H1 (cell line): Measurements from ENCODE around the gene RNF149. TPM values are rescaled to one million over a fixed set of nuclear protein-coding genes. Genes with fewer than 3 reads are reported as not detected.

Source experiments
- CTCF ChIA-PET: fragments of 300-600 bp; sonication (Branson Sonifier 250); formaldehyde crosslinking; loops from one replicate; lab custom pipeline; 2021; ENCODE audit not compliant: partially characterized antibody; lab: Charles Lee
- POLR2A ChIA-PET: fragments of 300-600 bp; sonication (Branson Sonifier 250); formaldehyde crosslinking; loops from one replicate; lab custom pipeline; 2021; ENCODE audit warnings: inconsistent platforms; ENCODE audit not compliant: partially characterized antibody; lab: Charles Lee
- DNase-seq, 2 experiments: peaks; one replicate each; pipeline versions ENCODE4 v3.0.0 to v3.0.0-alpha.2; 2010 to 2022; ENCODE audit warnings: low spot score in 2 of 2, low read depth in 1 of 2, mixed read lengths in 1 of 2
- FAIRE-seq: peaks from 2 replicates; lab custom pipeline; 2011; peaks lifted over from hg19 to GRCh38; lab: Jason Lieb, UNC
- H2AFZ ChIP-seq: 2 replicates; pipeline ENCODE4 v1.8.1; 2012; ENCODE audit warnings: low read length, inconsistent platforms
- H2AK5ac ChIP-seq: 2 replicates; pipeline ENCODE4 v1.6.1; 2013; ENCODE audit warnings: low read depth, low read length
- H2BK120ac ChIP-seq: replicated peaks from 2 replicates; pipeline ENCODE3; 2013; ENCODE audit warnings: low read depth, low read length, inconsistent platforms
- H2BK12ac ChIP-seq: 2 replicates; pipeline ENCODE4 v1.6.1; 2013; ENCODE audit warnings: low read depth, low read length
- H2BK15ac ChIP-seq: 2 replicates; pipeline ENCODE4 v1.6.1; 2013; ENCODE audit warnings: low read length
- H2BK20ac ChIP-seq: 2 replicates; pipeline ENCODE4 v1.6.1; 2013; ENCODE audit warnings: low read length
- H2BK5ac ChIP-seq: 2 replicates; pipeline ENCODE4 v1.6.1; 2013; ENCODE audit warnings: low read depth, low read length
- H3K14ac ChIP-seq: 2 replicates; pipeline ENCODE4 v1.6.1; 2013; ENCODE audit warnings: inconsistent platforms; ENCODE audit not compliant: insufficient read length
- H3K18ac ChIP-seq: 2 replicates; pipeline ENCODE4 v1.6.1; 2013; ENCODE audit warnings: low read length; ENCODE audit errors: extremely low read depth
- H3K23ac ChIP-seq: 2 replicates; pipeline ENCODE4 v1.6.1; 2013; ENCODE audit warnings: inconsistent platforms; ENCODE audit not compliant: insufficient read length
- H3K23me2 ChIP-seq: 2 replicates; pipeline ENCODE4 v1.6.1; 2013; ENCODE audit warnings: low read depth, low read length
- H3K27ac ChIP-seq: 2 replicates; pipeline ENCODE4 v1.6.1; 2011; ENCODE audit warnings: low read depth, low read length, inconsistent platforms
- H3K27me3 ChIP-seq, 4 experiments: replicated peaks in 1 of 4; 1 replicate in 1 of 4; 2 replicates in 3 of 4; pipeline versions ENCODE4 v1.6.1 to v1.8.1; 2011 to 2013; ENCODE audit warnings: low read length in 3 of 4, mild to moderate bottlenecking in 3 of 4, inconsistent platforms in 2 of 4, mixed read lengths in 2 of 4, moderate library complexity in 1 of 4; ENCODE audit not compliant: control insufficient read depth in 3 of 4, insufficient read depth in 3 of 4; ENCODE audit errors: extremely low read depth in 1 of 4
- H3K36me3 ChIP-seq, 4 experiments: 2 replicates each; pipeline versions ENCODE4 v1.6.1 to v1.8.1; 2011 to 2013; ENCODE audit warnings: mild to moderate bottlenecking in 4 of 4, low read length in 3 of 4, moderate library complexity in 2 of 4, control low read depth in 1 of 4, inconsistent platforms in 1 of 4; ENCODE audit not compliant: insufficient read depth in 4 of 4, control insufficient read depth in 2 of 4
- H3K4ac ChIP-seq: replicated peaks from 2 replicates; pipeline ENCODE3; 2013; ENCODE audit warnings: low read length, low read depth, mixed read lengths, inconsistent platforms; ENCODE audit not compliant: insufficient read length
- H3K4me1 ChIP-seq, 4 experiments: replicated peaks in 1 of 4; 1 replicate in 1 of 4; 2 replicates in 3 of 4; pipeline versions ENCODE4 v1.6.1 to v1.8.1; 2011 to 2013; ENCODE audit warnings: low read length in 3 of 4, inconsistent platforms in 2 of 4, mixed read lengths in 1 of 4; ENCODE audit not compliant: insufficient read depth in 4 of 4, control insufficient read depth in 3 of 4
- H3K4me2 ChIP-seq, 2 experiments: 2 replicates each; pipeline versions ENCODE4 v1.6.1 to v1.8.1; 2011 to 2013; ENCODE audit warnings: low read depth in 2 of 2, low read length in 2 of 2, control low read depth in 1 of 2, inconsistent platforms in 1 of 2, mild to moderate bottlenecking in 1 of 2; ENCODE audit not compliant: insufficient read depth in 1 of 2
- H3K4me3 ChIP-seq, 4 experiments: fragments of 200-600, 300-600 bp in 1 of 4; sonication (generic), shearing (Covaris generic), sonication (Bioruptor Twin) in 1 of 4; 2 replicates each; pipeline versions ENCODE4 v1.5.1 to v1.8.1; 2011 to 2016; ENCODE audit warnings: low read length in 4 of 4, low read depth in 3 of 4, control low read depth in 2 of 4, inconsistent platforms in 2 of 4, mild to moderate bottlenecking in 2 of 4, mixed read lengths in 1 of 4, moderate library complexity in 1 of 4; ENCODE audit not compliant: insufficient read depth in 2 of 4; ENCODE audit errors: extremely low read depth in 1 of 4
- H3K56ac ChIP-seq: replicated peaks from 2 replicates; pipeline ENCODE3; 2013; ENCODE audit warnings: low read depth, mild to moderate bottlenecking, mixed read lengths, low read length, inconsistent platforms; ENCODE audit not compliant: insufficient read length
- H3K79me1 ChIP-seq: 2 replicates; pipeline ENCODE4 v1.6.1; 2013; ENCODE audit warnings: low read depth, low read length, control low read depth
- H3K79me2 ChIP-seq, 2 experiments: 2 replicates each; pipeline versions ENCODE4 v1.6.1 to v1.8.1; 2012 to 2013; ENCODE audit warnings: low read length in 2 of 2, mild to moderate bottlenecking in 2 of 2, inconsistent platforms in 1 of 2; ENCODE audit not compliant: insufficient read depth in 2 of 2, control insufficient read depth in 1 of 2
- H3K9ac ChIP-seq, 4 experiments: replicated peaks in 1 of 4; 1 replicate in 1 of 4; 2 replicates in 3 of 4; pipeline versions ENCODE4 v1.6.1 to v1.8.1; 2011 to 2013; ENCODE audit warnings: low read depth in 3 of 4, low read length in 3 of 4, control low read depth in 2 of 4, mild to moderate bottlenecking in 2 of 4, moderate library complexity in 2 of 4, inconsistent platforms in 1 of 4; ENCODE audit errors: extremely low read depth in 1 of 4
- H3K9me3 ChIP-seq, 2 experiments: 2 replicates each; pipeline versions ENCODE4 v1.6.1 to v1.8.1; 2012 to 2013; ENCODE audit warnings: mild to moderate bottlenecking in 2 of 2, moderate library complexity in 2 of 2, control low read depth in 1 of 2, inconsistent platforms in 1 of 2, low read depth in 1 of 2, low read length in 1 of 2, mixed read lengths in 1 of 2; ENCODE audit not compliant: insufficient read depth in 2 of 2
- H4K20me1 ChIP-seq, 2 experiments: replicated peaks in 1 of 2; 2 replicates each; pipeline versions ENCODE3 to v1.8.1; 2011 to 2013; ENCODE audit warnings: inconsistent platforms in 2 of 2, low read length in 2 of 2, mild to moderate bottlenecking in 1 of 2; ENCODE audit not compliant: insufficient read depth in 2 of 2, control insufficient read depth in 1 of 2
- H4K5ac ChIP-seq: 2 replicates; pipeline ENCODE4 v1.6.1; 2013; ENCODE audit warnings: low read length, low read depth, mixed read lengths, inconsistent platforms; ENCODE audit not compliant: insufficient read length
- H4K8ac ChIP-seq: 2 replicates; pipeline ENCODE4 v1.8.0; 2013; ENCODE audit warnings: mild to moderate bottlenecking, moderate library complexity, low read length, inconsistent platforms; ENCODE audit not compliant: insufficient read depth; ENCODE audit errors: extremely low read depth
- H4K91ac ChIP-seq: replicated peaks from 2 replicates; pipeline ENCODE3; 2013; ENCODE audit warnings: low read length, mixed read lengths, inconsistent platforms; ENCODE audit not compliant: insufficient read length
- CBX5 ChIP-seq: fragments of 300-800, 300-1000 bp; sonication (generic); IDR thresholded peaks from 2 replicates; pipeline ENCODE4 v1.7.1; 2016; ENCODE audit warnings: antibody characterized with exemption, low read length, low read depth
- CTBP2 ChIP-seq: IDR thresholded peaks from 2 replicates; pipeline ENCODE4 v1.7.0; 2011; ENCODE audit warnings: borderline replicate concordance, mild to moderate bottlenecking, moderate library complexity, mixed read lengths, low read length; ENCODE audit not compliant: insufficient read depth, insufficient read length
- EZH2 ChIP-seq: fragments of 200-600 bp; sonication (generic); IDR thresholded peaks from 2 replicates; pipeline ENCODE4 v1.7.1; 2012; ENCODE audit warnings: low read depth, mild to moderate bottlenecking, moderate library complexity, low read length, inconsistent platforms; ENCODE audit not compliant: severe bottlenecking
- KDM1A ChIP-seq: fragments of 200-600, 300-600 bp; sonication (generic); IDR thresholded peaks from 2 replicates; pipeline ENCODE4 v1.7.1; 2016; ENCODE audit warnings: mild to moderate bottlenecking, low read length, borderline replicate concordance
- MAFK ChIP-seq: IDR thresholded peaks from 2 replicates; pipeline ENCODE4 v1.6.1; 2012; ENCODE audit warnings: low read depth, mild to moderate bottlenecking, improper control_type of control experiment, low read length
- WGBS, 2 experiments: shearing (Covaris generic) in 1 of 2; methylation state at CpG; one replicate each; pipeline versions ENCODE4 v1.1.6 to v1.1.7; 2013 to 2015; ENCODE audit warnings: low lambda C conversion rate in 2 of 2, mixed read lengths in 2 of 2, inconsistent platforms in 1 of 2, low coverage in 1 of 2, missing lambda C conversion rate in 1 of 2; ENCODE audit not compliant: insufficient replicate concordance in 2 of 2, insufficient coverage in 1 of 2, insufficient read length in 1 of 2; ENCODE audit errors: extremely low coverage in 1 of 2, missing lambda C conversion rate in 1 of 2; 5-methylcytosine and 5-hydroxymethylcytosine counted together
- polyA plus RNA-seq, 7 experiments: library from polyadenylated mRNA; depleted of rRNA in 3 of 7; stranded (reverse) in 5 of 7; unstranded in 2 of 7; fragments of >200 nt in 5 of 7; fragments of 200-250 nt in 2 of 7; gene quantifications; 1 replicate in 5 of 7; 2 replicates in 1 of 7; 4 replicates in 1 of 7; pipeline versions ENCODE4 v1.2.1 to v1.2.3, GENCODE V29; 2011 to 2013; ENCODE audit warnings: missing spikeins in 2 of 7, mixed read lengths in 2 of 7
- total RNA-seq: library from RNA; stranded (reverse); fragmentation: NEBNext Ultra II Directional; extraction: Animal tissue kit (Norgen Biotek cat#: 25700); gene quantifications from 2 replicates; pipeline ENCODE4 v1.2.1, GENCODE V29; 2021
- TF ChIP-seq, protein P1 (sequence below): IDR thresholded peaks from 2 replicates; pipeline ENCODE4 v1.6.1; 2012; ENCODE audit warnings: inconsistent platforms
- TF ChIP-seq, protein P2 (sequence below), 3 experiments: IDR thresholded peaks; 1 replicate in 2 of 3; 2 replicates in 1 of 3; pipeline versions ENCODE4 v1.5.1 to v1.6.1; 2011; ENCODE audit warnings: low read length in 3 of 3, mild to moderate bottlenecking in 3 of 3, inconsistent platforms in 2 of 3, low read depth in 1 of 3, moderate library complexity in 1 of 3; ENCODE audit not compliant: insufficient read depth in 1 of 3; ENCODE audit errors: control extremely low read depth in 1 of 3

The RNF149 gene
- total and polyA plus RNA-seq, 2 of the 8 experiments (the other 6 are each of a cell fraction or from before 2014, with no cell fraction given): 16.6 to 28.2 TPM

- ChIA-PET POLR2A (interaction anchor here (0.6 to 3.7 kb wide), 13 partner anchors 11 to 250 kb away, joined by 3 to 17 read pairs (median 4); partner anchors contain the start of genes RNF149 and RPL31), CTCF (interaction anchor here (0.6 to 5.5 kb wide), 24 partner anchors 13 to 437 kb away, joined by 3 to 45 read pairs (median 4); no protein-coding TSS in a partner anchor)
- Histone ChIP-seq H3K4me1 (peaks cover 0 to 18% (median 10%) of the 10 kb centered on the region in 4 experiments; a peak in 4 of 7 replicates), H2BK15ac (no peak within 1 kb of the TSS), H3K18ac (peak within 1 kb of the TSS; percentile 96), H3K4ac (peak within 1 kb of the TSS; percentile 90), H3K9me3 (no peaks in the 10 kb centered on the region), H2AFZ (no peak within 1 kb of the TSS), H3K9ac (peak within 1 kb of the TSS; percentile 65 to 92 (median 80)), H3K27ac (peak within 1 kb of the TSS; percentile 70; the same call in 1 of the 2 replicates), H2BK20ac (no peak within 1 kb of the TSS), H4K5ac (peak within 1 kb of the TSS; percentile 74), H3K4me2 (peak within 1 kb of the TSS; percentile 76 to 98), H3K27me3 (no peaks in the 10 kb centered on the region), H3K23me2 (peaks cover 4% of the 10 kb centered on the region), H2BK5ac (peak within 1 kb of the TSS; percentile 79; the same call in 1 of the 2 replicates), H2AK5ac (no peak within 1 kb of the TSS), H3K36me3 (no peaks in the 10 kb centered on the region; a peak in 1 of 8 replicates), H3K79me2 (peaks cover 9 to 32% of the 10 kb centered on the region in 2 experiments), H3K14ac (peak within 1 kb of the TSS; percentile 74), H4K20me1 (peaks cover 4 to 7% of the 10 kb centered on the region in 2 experiments), H2BK12ac (peak within 1 kb of the TSS; percentile 31; the same call in 1 of the 2 replicates), H3K56ac (peak within 1 kb of the TSS; percentile 20), H2BK120ac (no peak within 1 kb of the TSS), H3K4me3 (peak within 1 kb of the TSS; percentile 77 to 94 (median 90)), H4K8ac (peak within 1 kb of the TSS; percentile 72; the same call in 1 of the 2 replicates), H3K23ac (no peak within 1 kb of the TSS), H4K91ac (peak within 1 kb of the TSS; percentile 81), H3K79me1 (peaks cover 6% of the 10 kb centered on the region)
- 2% methylated on average over 55 of the region's 63 CpGs; no CpG with 5 or more reads in 1 of the 2 experiments for WGBS, 2 experiments
- FAIRE-seq (no peak), DNase-seq (peak; percentile 95 to 97)
- TF ChIP-seq KDM1A (no peak), CTBP2 (no peak), CBX5 (no peak), EZH2 (no peak), MAFK (no peak)
- TF ChIP-seq, protein P1, sequence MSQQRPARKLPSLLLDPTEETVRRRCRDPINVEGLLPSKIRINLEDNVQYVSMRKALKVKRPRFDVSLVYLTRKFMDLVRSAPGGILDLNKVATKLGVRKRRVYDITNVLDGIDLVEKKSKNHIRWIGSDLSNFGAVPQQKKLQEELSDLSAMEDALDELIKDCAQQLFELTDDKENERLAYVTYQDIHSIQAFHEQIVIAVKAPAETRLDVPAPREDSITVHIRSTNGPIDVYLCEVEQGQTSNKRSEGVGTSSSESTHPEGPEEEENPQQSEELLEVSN: peak; percentile 67
- TF ChIP-seq, protein P2, sequence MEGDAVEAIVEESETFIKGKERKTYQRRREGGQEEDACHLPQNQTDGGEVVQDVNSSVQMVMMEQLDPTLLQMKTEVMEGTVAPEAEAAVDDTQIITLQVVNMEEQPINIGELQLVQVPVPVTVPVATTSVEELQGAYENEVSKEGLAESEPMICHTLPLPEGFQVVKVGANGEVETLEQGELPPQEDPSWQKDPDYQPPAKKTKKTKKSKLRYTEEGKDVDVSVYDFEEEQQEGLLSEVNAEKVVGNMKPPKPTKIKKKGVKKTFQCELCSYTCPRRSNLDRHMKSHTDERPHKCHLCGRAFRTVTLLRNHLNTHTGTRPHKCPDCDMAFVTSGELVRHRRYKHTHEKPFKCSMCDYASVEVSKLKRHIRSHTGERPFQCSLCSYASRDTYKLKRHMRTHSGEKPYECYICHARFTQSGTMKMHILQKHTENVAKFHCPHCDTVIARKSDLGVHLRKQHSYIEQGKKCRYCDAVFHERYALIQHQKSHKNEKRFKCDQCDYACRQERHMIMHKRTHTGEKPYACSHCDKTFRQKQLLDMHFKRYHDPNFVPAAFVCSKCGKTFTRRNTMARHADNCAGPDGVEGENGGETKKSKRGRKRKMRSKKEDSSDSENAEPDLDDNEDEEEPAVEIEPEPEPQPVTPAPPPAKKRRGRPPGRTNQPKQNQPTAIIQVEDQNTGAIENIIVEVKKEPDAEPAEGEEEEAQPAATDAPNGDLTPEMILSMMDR (IDR thresholded peaks at IDR 0.05; ENCODE audit: control extremely low read depth in 1 of 3, insufficient read depth in 1 of 3, low read depth in 1 of 3, low read length in 3 of 3): no peak
Observed at GRCh38 chr2:101252408-101253012, 56.0 kb downstream of the RNF149 start, which contains the start of gene CNOT11. Gene CNOT11, plus strand, starts transcription at chr2:101252886. Its CDS starts 79 bp downstream, at chr2:101252965.
